Measurements from ENCODE around the gene DUOX1.
A peak's percentile ranks its signal among the peaks of the same experiment; 100 is the strongest.

Gene DUOX1

GRCh38 chr15:45174577-45174976, 44.8 kb downstream of the DUOX1 start:
- no peak overlapping the region for H3K4me2 ChIP-seq (ENCODE audit: low read depth, low read length, poor library complexity, severe bottlenecking)
- peaks cover 41% of the 10 kb centered on the region for H3K79me2 ChIP-seq (ENCODE audit: insufficient read depth, low read length)
- H3K4me3 ChIP-seq (ENCODE audit: low read length, poor library complexity, severe bottlenecking), result no peak overlapping the region
- no peaks in the 10 kb centered on the region for H3K9me3 ChIP-seq (ENCODE audit: insufficient read depth, low read depth, low read length)
- H3K36me3 ChIP-seq (ENCODE audit: insufficient read depth, low read length), result peaks cover 57% of the 10 kb centered on the region; the same call in 1 of the 2 replicates
- no peaks in the 10 kb centered on the region for H3K27me3 ChIP-seq (ENCODE audit: insufficient read depth, low read length, poor library complexity, severe bottlenecking)
- no peak overlapping the region for H2AFZ ChIP-seq (ENCODE audit: low read length)
- H3K9me2 ChIP-seq (replicated peaks; ENCODE audit: low read depth, low read length), result no peaks in the 10 kb centered on the region
- H3K9ac ChIP-seq (ENCODE audit: low read depth, low read length, poor library complexity, severe bottlenecking), result no peak overlapping the region
- no peaks in the 10 kb centered on the region for H3F3A ChIP-seq (ENCODE audit: low read depth)
- no peak; the same call in 1 of the 2 replicates for TF ChIP-seq CTCF (conservative IDR thresholded peaks at IDR 0.05; ENCODE audit: low read length)
- TF ChIP-seq EZH2phosphoT487 (IDR thresholded peaks at IDR 0.05; ENCODE audit: borderline replicate concordance), result no peak
- H4K20me1 ChIP-seq (ENCODE audit: insufficient read depth, low read length, poor library complexity, severe bottlenecking), result no peaks in the 10 kb centered on the region
- H3K4me1 ChIP-seq (ENCODE audit: insufficient read depth, low read length, poor library complexity, severe bottlenecking), result peaks cover 8% of the 10 kb centered on the region

GRCh38 chr15:45177285-45177684, 47.5 kb downstream of the DUOX1 start:
- Histone ChIP-seq H3K4me2 (ENCODE audit: low read depth, low read length, poor library complexity, severe bottlenecking) (no peak overlapping the region), H3K9me3 (ENCODE audit: insufficient read depth, low read depth, low read length) (no peaks in the 10 kb centered on the region), H3F3A (ENCODE audit: low read depth) (peaks cover 4% of the 10 kb centered on the region; the same call in 1 of the 2 replicates), H3K9me2 (replicated peaks; ENCODE audit: low read depth, low read length) (no peaks in the 10 kb centered on the region), H2AFZ (ENCODE audit: low read length) (no peak overlapping the region), H3K4me1 (ENCODE audit: insufficient read depth, low read length, poor library complexity, severe bottlenecking) (peaks cover 35% of the 10 kb centered on the region), H3K4me3 (ENCODE audit: low read length, poor library complexity, severe bottlenecking) (no peak overlapping the region), H3K79me2 (ENCODE audit: insufficient read depth, low read length) (peaks cover 64% of the 10 kb centered on the region), H3K27me3 (ENCODE audit: insufficient read depth, low read length, poor library complexity, severe bottlenecking) (no peaks in the 10 kb centered on the region), H3K9ac (ENCODE audit: low read depth, low read length, poor library complexity, severe bottlenecking) (no peak overlapping the region), H3K36me3 (ENCODE audit: insufficient read depth, low read length) (peaks cover 43% of the 10 kb centered on the region; the same call in 1 of the 2 replicates), H4K20me1 (ENCODE audit: insufficient read depth, low read length, poor library complexity, severe bottlenecking) (no peaks in the 10 kb centered on the region)
- TF ChIP-seq CTCF (conservative IDR thresholded peaks at IDR 0.05; ENCODE audit: low read length), result no peak

- no peak for TF ChIP-seq EZH2phosphoT487 (IDR thresholded peaks at IDR 0.05; ENCODE audit: borderline replicate concordance)
- TF ChIP-seq CTCF (conservative IDR thresholded peaks at IDR 0.05; ENCODE audit: low read length), result peak; percentile 79
- Histone ChIP-seq H2AFZ (ENCODE audit: low read length) (no peak overlapping the region), H3F3A (ENCODE audit: low read depth) (peaks cover 4% of the 10 kb centered on the region; the same call in 1 of the 2 replicates), H3K9me2 (replicated peaks; ENCODE audit: low read depth, low read length) (no peaks in the 10 kb centered on the region), H4K20me1 (ENCODE audit: insufficient read depth, low read length, poor library complexity, severe bottlenecking) (peaks cover 6% of the 10 kb centered on the region), H3K27me3 (ENCODE audit: insufficient read depth, low read length, poor library complexity, severe bottlenecking) (no peaks in the 10 kb centered on the region), H3K4me1 (ENCODE audit: insufficient read depth, low read length, poor library complexity, severe bottlenecking) (peaks cover 56% of the 10 kb centered on the region), H3K4me2 (ENCODE audit: low read depth, low read length, poor library complexity, severe bottlenecking) (peak overlapping the region; percentile 99), H3K36me3 (ENCODE audit: insufficient read depth, low read length) (peaks cover 26% of the 10 kb centered on the region; the same call in 1 of the 2 replicates), H3K9ac (ENCODE audit: low read depth, low read length, poor library complexity, severe bottlenecking) (peak overlapping the region; percentile 80), H3K9me3 (ENCODE audit: insufficient read depth, low read depth, low read length) (no peaks in the 10 kb centered on the region), H3K79me2 (ENCODE audit: insufficient read depth, low read length) (peaks cover 80% of the 10 kb centered on the region), H3K4me3 (ENCODE audit: low read length, poor library complexity, severe bottlenecking) (peak overlapping the region; percentile 88)
Measured at GRCh38 chr15:45179221-45179985, 49.6 kb downstream of the DUOX1 start.
